GM19193 (cell line): ENCODE measurements around the gene ABLIM1.

Experiments used
- POLR2A ChIP-seq: IDR thresholded peaks from 4 replicates; pipeline ENCODE4 v1.6.1; 2011; ENCODE audit not compliant: insufficient read depth, insufficient read length; ENCODE audit errors: extremely low read depth

The ABLIM1 gene

DNA sequence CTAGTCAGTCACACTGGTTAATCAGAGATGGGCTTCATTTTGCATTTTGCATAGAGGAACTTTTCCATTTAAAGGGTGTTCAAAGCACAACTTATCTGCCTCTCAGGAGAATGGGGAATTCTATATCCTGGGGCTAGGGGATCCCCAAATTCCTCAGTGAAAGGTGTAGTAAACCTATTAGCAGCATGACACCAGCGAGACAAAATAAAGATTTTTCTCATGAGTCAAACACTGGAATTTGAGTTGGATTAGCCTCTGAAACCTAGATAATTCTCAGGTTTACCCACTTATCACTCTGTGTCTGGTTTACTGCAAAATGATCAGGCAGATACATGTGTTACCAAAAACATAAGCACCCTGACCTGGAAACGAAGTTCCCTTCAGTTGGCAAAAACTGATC, 255.8 kb downstream of the ABLIM1 start:
- no peak for TF ChIP-seq POLR2A

DNA sequence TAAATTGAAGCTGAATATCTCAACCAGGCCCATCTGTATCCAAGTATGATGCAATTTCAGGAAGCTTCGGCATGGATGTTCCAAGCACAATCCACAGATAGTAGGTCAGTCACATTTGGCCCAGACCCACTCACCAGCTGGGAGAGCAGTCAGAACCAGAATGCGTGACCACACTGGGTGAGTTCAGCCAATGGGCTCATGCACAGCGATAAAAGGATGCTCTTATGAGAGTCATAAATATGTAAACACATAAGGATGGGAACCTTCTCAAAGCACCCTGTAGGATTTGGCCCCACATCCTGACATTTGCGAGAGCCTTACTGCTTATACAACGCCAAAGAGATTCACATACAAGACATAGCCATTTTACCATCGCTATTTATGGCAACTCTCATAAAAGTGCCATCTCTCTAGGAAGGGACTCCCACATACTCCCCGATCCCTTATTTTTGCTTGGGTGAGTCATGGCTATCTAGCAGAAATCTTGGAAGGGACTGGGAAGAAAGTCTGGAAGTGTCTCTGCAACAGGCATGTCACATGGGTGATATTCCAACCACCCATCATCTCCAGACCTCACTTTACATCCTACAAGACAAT, 256.8 kb downstream of the ABLIM1 start:
- no peak for TF ChIP-seq POLR2A

DNA sequence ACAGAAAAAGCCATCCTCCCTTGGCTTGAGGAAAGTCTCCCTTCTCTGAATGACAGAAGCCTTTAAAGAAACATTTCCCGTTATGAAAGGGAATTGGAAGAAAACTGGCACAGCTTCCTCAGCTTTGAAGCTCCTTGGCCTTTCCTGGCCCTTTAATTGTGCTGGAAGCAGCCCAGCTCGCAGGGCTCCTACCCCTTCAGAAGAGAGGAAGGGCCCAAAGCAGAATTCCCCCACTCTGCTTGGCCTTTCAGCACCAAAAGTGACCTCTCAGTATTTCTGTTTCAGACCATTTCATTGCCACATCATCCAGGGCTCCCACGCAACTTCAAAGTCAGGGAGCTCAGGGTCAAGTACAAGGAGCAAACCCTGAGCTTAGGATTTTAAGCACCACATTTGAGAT, 258.0 kb downstream of the ABLIM1 start:
- no peak for TF ChIP-seq POLR2A

DNA sequence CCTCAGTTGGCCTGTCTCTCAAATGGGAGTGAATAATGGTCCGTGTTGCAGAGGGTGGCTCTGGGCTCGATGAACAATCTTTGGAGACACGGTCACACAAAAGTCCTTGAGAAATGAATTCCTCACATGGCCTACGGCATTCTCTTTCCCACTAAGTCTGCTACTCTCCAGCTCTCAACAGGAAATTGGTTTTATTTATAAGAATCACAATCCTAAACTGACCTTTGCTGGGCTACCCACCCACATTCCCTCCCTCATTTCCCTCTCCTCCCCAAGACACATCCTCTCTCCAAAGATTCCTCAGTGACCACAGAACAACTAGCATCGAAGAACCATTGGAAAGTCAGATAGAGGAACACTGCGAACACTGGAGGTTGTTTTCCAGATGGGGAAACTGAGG, 258.5 kb downstream of the ABLIM1 start:
- TF ChIP-seq POLR2A = no peak

DNA sequence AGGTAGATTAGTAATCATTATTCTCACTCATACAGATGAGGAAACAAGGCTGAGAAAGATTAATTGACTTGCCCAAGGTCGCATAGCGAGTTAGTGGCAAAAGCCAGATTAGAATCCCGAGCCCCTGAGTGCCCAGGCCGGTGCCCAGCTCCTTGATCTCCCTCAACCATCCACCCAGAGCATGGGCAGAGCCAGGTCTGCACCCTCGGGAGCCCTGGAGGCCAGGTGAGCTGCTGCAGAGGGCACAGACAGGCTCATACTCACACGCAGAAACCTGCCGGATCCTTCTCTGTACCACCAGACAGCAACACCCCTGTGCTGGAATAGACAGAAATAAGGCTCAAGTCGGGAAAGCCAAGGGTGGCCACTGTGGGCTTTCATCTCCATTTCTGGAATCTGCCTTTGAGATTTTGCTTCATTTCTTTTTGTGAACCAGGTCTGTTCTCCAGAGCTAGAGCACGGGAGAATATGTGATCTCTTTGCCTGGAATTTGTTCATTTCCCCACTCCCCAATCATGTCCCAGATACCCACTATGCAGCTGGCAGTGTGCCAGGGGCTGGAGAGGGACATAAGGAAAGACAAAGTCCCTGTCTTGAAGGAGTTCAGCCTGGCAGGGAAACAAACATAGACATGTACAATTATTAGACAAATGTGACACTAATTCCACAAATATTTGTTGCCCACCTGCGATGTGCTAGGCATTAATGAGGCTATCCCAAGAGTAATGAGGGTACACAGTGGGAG, 259.3 kb downstream of the ABLIM1 start:
- no peak for TF ChIP-seq POLR2A

- no peak for TF ChIP-seq POLR2A
Observed at GRCh38 chr10:114397651-114398145, 260.4 kb downstream of the ABLIM1 start.

DNA sequence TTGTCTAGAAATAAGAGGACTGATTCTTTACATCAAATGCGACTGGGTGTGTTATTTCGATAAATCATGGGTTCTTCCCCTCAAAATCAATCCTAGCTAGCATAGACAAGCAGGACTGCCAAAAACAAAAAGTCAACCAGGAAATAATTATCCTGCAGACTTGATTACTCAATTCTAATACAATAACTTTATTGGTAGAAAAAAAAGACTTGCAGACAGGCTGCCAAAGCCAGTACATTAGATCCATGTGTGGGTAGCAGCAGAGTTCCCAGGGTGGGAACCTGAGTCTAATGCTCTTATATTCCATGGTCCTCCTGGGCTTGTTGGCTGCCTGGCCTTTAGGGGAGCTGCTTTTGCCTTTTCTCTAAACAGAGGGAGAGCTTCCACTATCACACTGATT, 261.6 kb downstream of the ABLIM1 start:
- TF ChIP-seq POLR2A = no peak

- no peak for TF ChIP-seq POLR2A
Observed at GRCh38 chr10:114395366-114396022, 262.6 kb downstream of the ABLIM1 start.

- no peak for TF ChIP-seq POLR2A
Observed at GRCh38 chr10:114394531-114394930, 263.5 kb downstream of the ABLIM1 start.

DNA sequence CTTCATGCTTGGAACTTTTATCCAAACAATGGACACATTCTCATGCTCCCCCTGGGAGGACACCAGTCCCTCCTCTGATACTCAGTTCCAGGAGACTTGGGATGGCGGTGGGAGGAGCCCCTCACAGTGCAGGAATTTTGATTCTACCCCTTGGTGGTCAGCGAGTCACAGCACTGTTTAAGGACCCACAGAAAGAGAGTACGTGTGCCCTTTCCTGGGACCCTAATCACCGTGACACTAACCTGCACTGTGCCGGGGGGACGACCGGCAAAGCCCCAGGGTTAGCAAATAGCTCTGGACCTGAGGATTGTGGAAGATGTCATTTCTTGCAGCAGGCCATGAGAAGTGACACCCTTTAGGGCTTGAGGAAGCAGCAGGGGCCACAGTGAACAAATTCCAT, 264.2 kb downstream of the ABLIM1 start:
- TF ChIP-seq POLR2A = no peak

DNA sequence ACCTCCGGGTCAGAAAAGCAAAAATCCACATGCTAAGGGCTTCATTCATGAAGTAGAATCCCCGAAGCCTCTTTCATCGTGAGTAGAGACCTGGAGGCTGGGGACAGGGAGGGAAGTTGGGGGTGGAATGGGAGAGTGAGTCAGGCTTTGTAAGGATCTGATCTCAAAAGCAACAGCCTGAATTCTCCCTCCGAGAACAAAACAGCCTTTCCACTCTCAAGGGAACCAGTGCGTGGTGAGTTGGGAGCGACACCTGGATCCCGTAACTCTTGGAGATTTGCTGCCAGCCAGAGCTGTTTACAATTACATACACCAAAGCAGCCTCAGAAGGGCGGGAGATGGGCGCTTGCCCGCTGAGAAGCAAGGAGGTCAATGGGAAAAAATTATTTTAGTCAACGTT, 264.6 kb downstream of the ABLIM1 start:
- TF ChIP-seq POLR2A = no peak

GRCh38 chr10:114392112-114392835, 265.8 kb downstream of the ABLIM1 start:
- TF ChIP-seq POLR2A = no peak

DNA sequence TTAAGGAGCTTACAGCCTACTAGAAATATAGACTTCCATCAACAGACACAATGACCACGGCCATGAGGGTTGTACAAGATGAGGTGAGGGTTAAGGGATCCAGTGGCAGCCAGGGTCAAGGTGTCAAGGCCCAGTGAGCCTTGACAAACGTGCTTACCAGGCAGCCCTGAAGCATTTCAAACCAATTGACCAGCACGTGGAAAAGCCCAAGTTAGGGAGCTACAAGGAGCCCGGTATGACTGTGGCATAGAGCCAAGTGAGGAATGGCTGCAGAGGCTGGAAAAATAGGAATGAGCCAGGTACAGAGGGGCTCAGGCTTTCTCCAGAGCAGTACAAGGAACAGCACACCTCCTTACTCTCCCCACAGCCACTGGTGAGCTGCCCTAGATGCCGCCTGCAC, 266.5 kb downstream of the ABLIM1 start:
- no peak for TF ChIP-seq POLR2A

DNA sequence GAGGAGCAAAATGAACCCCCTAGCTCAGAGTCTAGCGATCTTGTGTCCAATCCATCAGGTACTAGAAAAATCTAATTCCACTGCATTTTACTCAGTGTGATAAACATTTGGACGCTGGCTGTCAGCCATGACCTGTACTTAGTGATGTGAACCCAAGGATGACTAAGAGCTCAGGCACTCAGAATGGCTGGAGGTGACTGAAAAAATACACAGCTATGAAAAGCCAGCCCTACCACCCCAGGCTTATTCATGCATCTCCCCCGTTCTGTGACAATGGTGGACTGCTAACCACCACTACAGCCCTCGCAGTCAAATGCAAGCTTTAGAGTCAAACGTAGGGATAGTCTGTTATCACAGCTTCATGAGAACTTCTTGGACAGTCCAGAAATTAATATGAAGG, 268.6 kb downstream of the ABLIM1 start:
- TF ChIP-seq POLR2A = no peak

- TF ChIP-seq POLR2A = no peak
Observed at GRCh38 chr10:114388275-114388674, 269.8 kb downstream of the ABLIM1 start.
